ENCODE data around the gene SLC35A2. TPM values are rescaled to one million over a fixed set of nuclear protein-coding genes. Genes with fewer than 3 reads are reported as not detected.
A peak's percentile ranks its signal among the peaks of the same experiment; 100 is the strongest.

SLC35A2 gene
- total and polyA plus RNA-seq, 10 donors, result 6.2 to 20.8 (median 15.9) TPM

DNA sequence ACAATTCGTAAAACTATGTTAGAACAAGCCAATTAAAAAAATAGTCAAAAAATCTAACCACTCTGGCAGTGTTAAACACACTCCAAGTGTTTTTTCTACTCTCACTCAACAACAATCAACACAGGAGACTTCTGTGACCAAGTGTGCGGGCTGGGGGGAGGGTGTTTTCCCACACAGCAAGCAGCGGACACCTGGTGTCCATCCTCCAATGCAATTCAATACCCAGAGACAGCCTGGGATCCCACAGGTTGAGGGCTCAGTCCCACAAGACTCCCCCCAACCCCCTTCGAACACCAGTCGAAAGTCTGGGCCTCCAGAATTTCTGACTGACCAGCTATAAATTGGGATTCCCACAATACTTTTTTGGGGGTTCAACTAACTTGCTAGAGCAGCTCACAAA is 15.7 kb upstream of the SLC35A2 start:
- peaks cover 0 to 83% (median 26%) of the 10 kb centered on the region in 6 donors for H3K36me3 ChIP-seq
- WGBS, 5 donors, result 68 to 96% (median 90%) methylated on average over 5 of the region's 5 CpGs
- TF ChIP-seq, protein P1, sequence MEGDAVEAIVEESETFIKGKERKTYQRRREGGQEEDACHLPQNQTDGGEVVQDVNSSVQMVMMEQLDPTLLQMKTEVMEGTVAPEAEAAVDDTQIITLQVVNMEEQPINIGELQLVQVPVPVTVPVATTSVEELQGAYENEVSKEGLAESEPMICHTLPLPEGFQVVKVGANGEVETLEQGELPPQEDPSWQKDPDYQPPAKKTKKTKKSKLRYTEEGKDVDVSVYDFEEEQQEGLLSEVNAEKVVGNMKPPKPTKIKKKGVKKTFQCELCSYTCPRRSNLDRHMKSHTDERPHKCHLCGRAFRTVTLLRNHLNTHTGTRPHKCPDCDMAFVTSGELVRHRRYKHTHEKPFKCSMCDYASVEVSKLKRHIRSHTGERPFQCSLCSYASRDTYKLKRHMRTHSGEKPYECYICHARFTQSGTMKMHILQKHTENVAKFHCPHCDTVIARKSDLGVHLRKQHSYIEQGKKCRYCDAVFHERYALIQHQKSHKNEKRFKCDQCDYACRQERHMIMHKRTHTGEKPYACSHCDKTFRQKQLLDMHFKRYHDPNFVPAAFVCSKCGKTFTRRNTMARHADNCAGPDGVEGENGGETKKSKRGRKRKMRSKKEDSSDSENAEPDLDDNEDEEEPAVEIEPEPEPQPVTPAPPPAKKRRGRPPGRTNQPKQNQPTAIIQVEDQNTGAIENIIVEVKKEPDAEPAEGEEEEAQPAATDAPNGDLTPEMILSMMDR (IDR thresholded peaks at IDR 0.05 in 8 of 11, conservative IDR thresholded peaks at IDR 0.05 in 3 of 11), result no peak
- no peak for TF ChIP-seq POLR2AphosphoS5 (IDR thresholded peaks at IDR 0.05)
- TF ChIP-seq POLR2A (IDR thresholded peaks at IDR 0.05), result no peak
- H3K27ac ChIP-seq, result peak overlapping the region in 2 of 8 donors; percentile 23 to 54
- no peaks in the 10 kb centered on the region for H3K9me3 ChIP-seq
- H3K4me3 ChIP-seq, result no peak overlapping the region
- H3K4me1 ChIP-seq, result peaks cover 0 to 35% (median 6%) of the 10 kb centered on the region in 6 donors
- peak; percentile 30 for DNase-seq
- intact Hi-C loops (cut with DNase I; ENCODE audit: low total_unique reads), result no loop called here
- no peaks in the 10 kb centered on the region for H3K27me3 ChIP-seq (replicated peaks in 1 of 7)

DNA sequence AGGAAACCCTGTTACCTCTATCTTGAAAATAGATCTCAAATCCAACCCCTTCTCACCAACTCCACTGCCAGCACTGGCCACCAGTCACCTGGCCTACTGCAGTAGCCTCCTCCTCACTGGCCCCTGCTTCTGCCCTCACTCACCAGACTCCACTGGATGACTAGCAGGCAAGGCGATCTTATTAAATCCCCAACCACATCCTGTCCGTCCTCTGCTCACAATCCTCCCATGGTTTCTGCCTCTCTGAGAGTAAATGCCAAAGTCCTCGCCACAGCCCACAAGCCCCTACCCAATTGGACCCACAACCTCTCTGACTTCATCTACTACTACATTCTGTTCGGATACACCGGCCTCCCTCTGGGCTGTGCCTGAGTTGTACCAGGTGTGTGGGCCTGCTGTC is 12.8 kb upstream of the SLC35A2 start:
- Histone ChIP-seq H3K4me1 (peaks cover 0 to 63% (median 17%) of the 10 kb centered on the region in 6 donors), H3K27me3 (replicated peaks in 1 of 7) (no peaks in the 10 kb centered on the region), H3K4me3 (no peak overlapping the region), H3K9me3 (no peaks in the 10 kb centered on the region), H3K27ac (peak overlapping the region in 2 of 8 donors; percentile 13 to 95), H3K36me3 (peaks cover 0 to 58% (median 21%) of the 10 kb centered on the region in 6 donors)
- 81 to 90% (median 86%) methylated on average over 5 of the region's 5 CpGs for WGBS, 5 donors
- intact Hi-C loops (cut with DNase I; ENCODE audit: low total_unique reads), result no loop called here
- no peak for TF ChIP-seq POLR2A (IDR thresholded peaks at IDR 0.05)
- no peak for DNase-seq

DNA sequence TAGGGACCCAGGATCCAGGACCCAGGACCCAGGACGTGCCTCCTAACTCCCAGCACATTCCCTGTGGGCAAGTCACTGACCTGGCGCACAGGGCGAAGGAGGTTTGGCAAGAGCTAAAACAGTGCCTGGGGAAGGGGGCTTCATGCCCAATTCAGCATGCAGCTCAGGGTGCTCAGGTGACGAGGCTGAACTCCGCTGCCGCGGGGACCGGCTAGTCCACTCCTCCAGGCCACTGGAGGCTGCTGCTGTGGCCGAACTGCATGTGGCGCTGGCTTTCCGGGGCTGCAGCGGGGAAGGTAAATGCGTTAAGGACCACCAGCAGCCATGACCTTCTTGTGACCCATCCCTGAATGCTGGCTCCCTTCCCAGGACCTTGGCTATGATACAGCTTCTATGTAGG is 12.3 kb upstream of the SLC35A2 start:
- WGBS, 5 donors, result 91 to 94% (median 93%) methylated on average over 12 to 13 of the region's 13 CpGs; no CpG with 5 or more reads in 1 of the 5 donors
- peaks cover 0 to 55% (median 21%) of the 10 kb centered on the region in 6 donors for H3K36me3 ChIP-seq
- intact Hi-C loops (cut with DNase I; ENCODE audit: low total_unique reads), result no loop called here

DNA sequence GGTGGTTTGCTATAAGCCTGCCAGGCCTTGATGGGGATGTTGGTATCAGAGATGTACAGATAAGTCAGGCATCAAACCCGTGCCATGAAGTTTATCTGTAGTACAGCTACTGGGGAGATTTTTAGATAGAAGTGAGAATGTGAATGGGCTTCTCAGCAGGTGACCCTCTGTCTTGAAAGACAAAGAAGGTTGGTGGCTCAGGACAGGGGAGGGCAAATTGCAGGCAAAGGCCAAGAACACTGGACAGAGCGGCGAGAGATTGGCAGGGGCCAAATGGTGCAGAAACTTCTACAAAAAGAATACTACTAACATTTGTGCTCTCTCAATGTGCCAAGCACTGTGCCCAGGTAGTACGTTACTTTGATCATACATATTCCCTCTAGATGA is 9.3 kb upstream of the SLC35A2 start:
- H3K27ac ChIP-seq, result peak overlapping the region in 6 of 8 donors; percentile 87 to 95 (median 93)
- DNase-seq, result no peak
- intact Hi-C loops (cut with DNase I; ENCODE audit: low total_unique reads), result no loop called here
- peaks cover 0 to 56% (median 30%) of the 10 kb centered on the region in 6 donors for H3K4me1 ChIP-seq
- H3K4me3 ChIP-seq, result peak overlapping the region in 1 of 8 donors; percentile 91
- TF ChIP-seq POLR2AphosphoS5 (IDR thresholded peaks at IDR 0.05), result no peak
- TF ChIP-seq POLR2A (IDR thresholded peaks at IDR 0.05), result no peak
- TF ChIP-seq, protein P1 (IDR thresholded peaks at IDR 0.05 in 8 of 11, conservative IDR thresholded peaks at IDR 0.05 in 3 of 11), result no peak
- no peaks in the 10 kb centered on the region for H3K9me3 ChIP-seq
- peaks cover 0 to 53% (median 21%) of the 10 kb centered on the region in 6 donors for H3K36me3 ChIP-seq
- 73 to 88% (median 83%) methylated on average over 4 of the region's 4 CpGs for WGBS, 5 donors
- H3K27me3 ChIP-seq (replicated peaks in 1 of 7), result no peaks in the 10 kb centered on the region

More for the DNA sequence above, 12.3 kb upstream of the SLC35A2 start:
- H3K27ac ChIP-seq, result peak overlapping the region in 2 of 8 donors; percentile 13 to 95
- TF ChIP-seq POLR2AphosphoS5 (IDR thresholded peaks at IDR 0.05), result peak in 2 of 3 donors; percentile 25 to 40
- TF ChIP-seq, protein P1 (IDR thresholded peaks at IDR 0.05 in 8 of 11, conservative IDR thresholded peaks at IDR 0.05 in 3 of 11), result no peak
- DNase-seq, result no peak
- no peaks in the 10 kb centered on the region for H3K27me3 ChIP-seq (replicated peaks in 1 of 7)
- no peak overlapping the region for H3K4me3 ChIP-seq
- H3K9me3 ChIP-seq, result no peaks in the 10 kb centered on the region
- peaks cover 0 to 59% (median 17%) of the 10 kb centered on the region in 6 donors for H3K4me1 ChIP-seq

Data from spleen (tissue), 11 donors.